ENCODE results near the gene PIK3R6.
A peak's percentile ranks its signal among the peaks of the same experiment; 100 is the strongest.
"Not testable (repeated sequence)": the region's sequence is repeated elsewhere in the genome, so short reads cannot be mapped to it uniquely, and the experiment has no call there.

PIK3R6 gene

GRCh38 chr17:8875436-8875835 is 8.0 kb upstream of the PIK3R6 start:
- no peak for DNase-seq (ENCODE audit: low read depth)

GRCh38 chr17:8873801-8874715 is 6.6 kb upstream of the PIK3R6 start:
- DNase-seq (ENCODE audit: low read depth) = no peak

- DNase-seq (ENCODE audit: low read depth) = no peak
These were observed 5.4 kb upstream of the PIK3R6 start for GRCh38 chr17:8872705-8873435.

- no peak for DNase-seq (ENCODE audit: low read depth)
These were observed 4.7 kb upstream of the PIK3R6 start for GRCh38 chr17:8872036-8872704.

- no peak for DNase-seq (ENCODE audit: low read depth)
These were observed 3.7 kb upstream of the PIK3R6 start for GRCh38 chr17:8871081-8871581.

GRCh38 chr17:8870406-8871040 is 3.0 kb upstream of the PIK3R6 start:
- no peak for DNase-seq (ENCODE audit: low read depth)

- DNase-seq (ENCODE audit: low read depth) = no peak
These were observed 1.8 kb upstream of the PIK3R6 start for GRCh38 chr17:8869114-8869815.

GRCh38 chr17:8868529-8868951 is 1.1 kb upstream of the PIK3R6 start:
- DNase-seq (ENCODE audit: low read depth) = no peak

GRCh38 chr17:8868092-8868491 is 618 bp upstream of the PIK3R6 start:
- no peak for DNase-seq (ENCODE audit: low read depth)

GRCh38 chr17:8865811-8866210 is 1.7 kb downstream of the PIK3R6 start:
- DNase-seq (ENCODE audit: low read depth) = no peak

GRCh38 chr17:8865385-8865784 is 2.1 kb downstream of the PIK3R6 start:
- DNase-seq (ENCODE audit: low read depth) = no peak

- DNase-seq (ENCODE audit: low read depth) = no peak
These were observed 5.0 kb downstream of the PIK3R6 start for GRCh38 chr17:8862213-8863056.

GRCh38 chr17:8861495-8862181 is 5.8 kb downstream of the PIK3R6 start:
- DNase-seq (ENCODE audit: low read depth) = no peak

- no peak for DNase-seq (ENCODE audit: low read depth)
These were observed 7.6 kb downstream of the PIK3R6 start for GRCh38 chr17:8859804-8860430.

GRCh38 chr17:8859027-8859803 is 8.3 kb downstream of the PIK3R6 start:
- DNase-seq (ENCODE audit: low read depth) = peak; percentile 78

- peak; percentile 84 for DNase-seq (ENCODE audit: low read depth)
These were observed 9.6 kb downstream of the PIK3R6 start for GRCh38 chr17:8857919-8858318.

- no peak for DNase-seq (ENCODE audit: low read depth)
These were observed 10.5 kb downstream of the PIK3R6 start for GRCh38 chr17:8856869-8857575.

GRCh38 chr17:8856205-8856603 is 11.3 kb downstream of the PIK3R6 start:
- DNase-seq (ENCODE audit: low read depth) = not testable (repeated sequence)
